ENCODE data around the gene CGN.
"Not testable (repeated sequence)": the region's sequence is repeated elsewhere in the genome, so short reads cannot be mapped to it uniquely, and the experiment has no call there.

Gene CGN

GRCh38 chr1:151502035-151502700 is 9.0 kb upstream of the CGN start:
- no peak for DNase-seq (ENCODE audit: low spot score)

- no peak for DNase-seq (ENCODE audit: low spot score)
These were observed 8.1 kb upstream of the CGN start for GRCh38 chr1:151502859-151503780.

- DNase-seq (ENCODE audit: low spot score), result no peak
These were observed 6.9 kb upstream of the CGN start for GRCh38 chr1:151504252-151504651.

- DNase-seq (ENCODE audit: low spot score), result no peak
These were observed 6.4 kb upstream of the CGN start for GRCh38 chr1:151504759-151505158.

GRCh38 chr1:151508833-151509232 is 2.4 kb upstream of the CGN start:
- DNase-seq (ENCODE audit: low spot score), result no peak

- DNase-seq (ENCODE audit: low spot score), result no peak
These were observed 1.7 kb upstream of the CGN start for GRCh38 chr1:151509350-151510019.

GRCh38 chr1:151510020-151510405 is 1.2 kb upstream of the CGN start:
- no peak for DNase-seq (ENCODE audit: low spot score)

GRCh38 chr1:151510614-151510956 is 602 bp upstream of the CGN start:
- no peak for DNase-seq (ENCODE audit: low spot score)

GRCh38 chr1:151511636-151512215 is 539 bp downstream of the CGN start:
- DNase-seq (ENCODE audit: low spot score), result no peak

- DNase-seq (ENCODE audit: low spot score), result no peak
These were observed 1.1 kb downstream of the CGN start for GRCh38 chr1:151512326-151512725.

GRCh38 chr1:151512801-151513625 is 1.8 kb downstream of the CGN start:
- DNase-seq (ENCODE audit: low spot score), result no peak

- no peak for DNase-seq (ENCODE audit: low spot score)
These were observed 2.5 kb downstream of the CGN start for GRCh38 chr1:151513626-151514121.

- DNase-seq (ENCODE audit: low spot score), result no peak
These were observed 3.2 kb downstream of the CGN start for GRCh38 chr1:151514366-151514765.

GRCh38 chr1:151515265-151515664 is 4.1 kb downstream of the CGN start:
- DNase-seq (ENCODE audit: low spot score), result no peak

- DNase-seq (ENCODE audit: low spot score), result no peak
These were observed 4.9 kb downstream of the CGN start for GRCh38 chr1:151516031-151516511.

GRCh38 chr1:151518431-151518830 is 7.2 kb downstream of the CGN start:
- DNase-seq (ENCODE audit: low spot score), result no peak

- DNase-seq (ENCODE audit: low spot score), result no peak
These were observed 7.7 kb downstream of the CGN start for GRCh38 chr1:151518936-151519335.

GRCh38 chr1:151519667-151520066 is 8.5 kb downstream of the CGN start:
- DNase-seq (ENCODE audit: low spot score), result no peak

- no peak for DNase-seq (ENCODE audit: low spot score)
These were observed 9.2 kb downstream of the CGN start for GRCh38 chr1:151520359-151520758.

- not testable (repeated sequence) for DNase-seq (ENCODE audit: low spot score)
These were observed 11.2 kb downstream of the CGN start for GRCh38 chr1:151522427-151522826.

GRCh38 chr1:151523326-151523725 is 12.1 kb downstream of the CGN start:
- no peak for DNase-seq (ENCODE audit: low spot score)

Data from hepatic stellate cell (primary cell).